Calu3 (cell line): ENCODE data around the gene LPIN1. TPM values are rescaled to one million over a fixed set of nuclear protein-coding genes. Genes with fewer than 3 reads are reported as not detected.

Source experiments
- BruUV-seq: library from RNA; stranded (reverse); fragments of 400-500 nt; replicated peaks from 2 replicates; lab custom pipeline; 2021; lab: Mats Ljungman, UMichigan
- CTCF ChIA-PET: fragments of 300-600 bp; sonication (Branson Sonifier 250); formaldehyde crosslinking; loops from one replicate; lab custom pipeline; 2022; ENCODE audit warnings: antibody characterized with exemption; lab: Charles Lee
- DNase-seq: peaks from one replicate; pipeline ENCODE4 v3.0.0; 2022
- H3K27ac Mint-ChIP-seq: one replicate; pipeline ENCODE4 v1.8.0; 2022; ENCODE audit warnings: mixed read lengths; ENCODE audit not compliant: unreplicated experiment
- H3K27me3 Mint-ChIP-seq: one replicate; pipeline ENCODE4 v1.8.0; 2022; ENCODE audit warnings: mixed read lengths; ENCODE audit not compliant: unreplicated experiment
- H3K36me3 Mint-ChIP-seq: one replicate; pipeline ENCODE4 v1.8.0; 2022; ENCODE audit warnings: mild to moderate bottlenecking, moderate library complexity, mixed read lengths; ENCODE audit not compliant: insufficient read depth, unreplicated experiment
- H3K4me1 Mint-ChIP-seq: one replicate; pipeline ENCODE4 v1.8.0; 2022; ENCODE audit warnings: mild to moderate bottlenecking, low read depth, mixed read lengths; ENCODE audit not compliant: unreplicated experiment
- H3K4me3 Mint-ChIP-seq: one replicate; pipeline ENCODE4 v1.8.0; 2022; ENCODE audit warnings: mild to moderate bottlenecking, low read depth, moderate library complexity, mixed read lengths; ENCODE audit not compliant: unreplicated experiment
- H3K9me3 Mint-ChIP-seq: one replicate; pipeline ENCODE4 v1.8.0; 2022; ENCODE audit warnings: low read depth, mixed read lengths; ENCODE audit not compliant: unreplicated experiment
- intact Hi-C: fragments of 100-400 bp; cut with micrococcal nuclease; formaldehyde crosslinking; loops from one replicate; pipeline ENCODE4 v1.10.0; 2022; ENCODE audit not compliant: unreplicated experiment
- total RNA-seq: library from RNA; stranded (reverse); gene quantifications from 2 replicates; pipeline ENCODE4 v1.2.3, GENCODE V29; 2022
- TF ChIP-seq, protein P1 (sequence below): fragments of 200-600 bp; IDR thresholded peaks from one replicate; pipeline ENCODE4 v1.8.0; 2022; ENCODE audit warnings: antibody characterized with exemption; ENCODE audit not compliant: unreplicated experiment

LPIN1 gene
- total RNA-seq, 1 experiment from 2014 or later = 53.5 TPM

DNA sequence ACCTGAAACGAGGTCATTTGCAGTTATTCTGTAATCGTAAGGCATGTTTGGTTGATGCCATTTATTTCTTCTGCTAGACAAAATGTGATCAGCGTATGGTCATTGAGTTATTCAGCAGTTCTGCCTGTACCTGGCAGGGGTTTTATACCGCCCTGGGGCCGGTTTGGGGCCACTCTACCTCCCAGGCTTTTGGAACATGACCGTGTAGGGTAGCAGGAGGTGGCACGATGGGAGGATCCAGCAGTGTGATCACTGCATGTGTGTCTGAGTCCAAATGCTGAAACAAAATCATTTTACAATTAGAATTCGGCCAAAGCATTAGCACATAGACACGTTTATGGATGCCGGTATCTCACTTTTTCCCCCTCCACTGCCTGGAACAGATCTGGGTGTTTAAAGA, 26.7 kb downstream of the LPIN1 start:
- no TSS peak for BruUV-seq
- intact Hi-C loops = loop anchor here (10.0 kb wide), 1 partner anchor 188 kb away; no protein-coding TSS in a partner anchor
- peaks cover 7% of the 10 kb centered on the region for H3K4me1 Mint-ChIP-seq

DNA sequence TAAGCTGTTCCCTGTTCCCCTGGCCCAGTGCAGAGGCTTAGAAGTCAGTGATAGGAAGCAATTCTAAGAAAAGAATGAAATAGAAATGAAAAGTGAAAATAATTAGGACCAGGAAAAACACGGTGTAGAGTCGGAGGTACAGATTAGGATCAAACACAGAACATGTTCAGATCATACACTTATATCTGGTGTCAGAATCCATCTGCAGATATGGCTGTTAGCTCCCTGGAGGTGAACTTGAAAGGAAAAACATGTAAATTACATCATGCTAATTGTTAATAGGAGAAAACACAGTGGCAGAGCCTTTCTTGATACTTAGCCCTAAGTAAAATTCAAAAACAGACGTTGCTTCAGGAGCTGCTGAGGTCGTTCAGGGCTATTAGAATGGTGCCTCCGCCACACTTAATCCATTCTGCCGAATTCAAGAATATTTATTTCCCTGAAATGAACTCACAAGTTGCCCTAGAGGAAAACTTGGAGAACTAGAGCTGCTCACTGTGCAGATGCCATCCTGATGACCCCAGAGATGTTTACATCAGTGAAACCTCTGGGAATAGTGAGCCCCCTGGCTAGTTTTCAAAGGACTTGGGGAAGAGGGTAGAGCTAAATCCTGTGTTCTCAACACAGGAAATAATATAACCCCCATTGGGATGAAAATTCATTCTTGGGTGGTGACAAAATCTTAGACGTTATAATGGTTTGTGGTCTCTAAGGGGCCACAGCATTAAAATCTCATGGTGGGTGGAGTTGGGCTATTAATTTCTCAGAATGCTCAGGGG, 27.5 kb downstream of the LPIN1 start:
- Mint-ChIP-seq H3K4me3 (no peak overlapping the region), H3K36me3 (peaks cover 24% of the 10 kb centered on the region), H3K4me1 (peaks cover 15% of the 10 kb centered on the region), H3K27ac (no peak overlapping the region), H3K9me3 (no peaks in the 10 kb centered on the region), H3K27me3 (no peaks in the 10 kb centered on the region)
- no peak for DNase-seq
- TF ChIP-seq, protein P1, sequence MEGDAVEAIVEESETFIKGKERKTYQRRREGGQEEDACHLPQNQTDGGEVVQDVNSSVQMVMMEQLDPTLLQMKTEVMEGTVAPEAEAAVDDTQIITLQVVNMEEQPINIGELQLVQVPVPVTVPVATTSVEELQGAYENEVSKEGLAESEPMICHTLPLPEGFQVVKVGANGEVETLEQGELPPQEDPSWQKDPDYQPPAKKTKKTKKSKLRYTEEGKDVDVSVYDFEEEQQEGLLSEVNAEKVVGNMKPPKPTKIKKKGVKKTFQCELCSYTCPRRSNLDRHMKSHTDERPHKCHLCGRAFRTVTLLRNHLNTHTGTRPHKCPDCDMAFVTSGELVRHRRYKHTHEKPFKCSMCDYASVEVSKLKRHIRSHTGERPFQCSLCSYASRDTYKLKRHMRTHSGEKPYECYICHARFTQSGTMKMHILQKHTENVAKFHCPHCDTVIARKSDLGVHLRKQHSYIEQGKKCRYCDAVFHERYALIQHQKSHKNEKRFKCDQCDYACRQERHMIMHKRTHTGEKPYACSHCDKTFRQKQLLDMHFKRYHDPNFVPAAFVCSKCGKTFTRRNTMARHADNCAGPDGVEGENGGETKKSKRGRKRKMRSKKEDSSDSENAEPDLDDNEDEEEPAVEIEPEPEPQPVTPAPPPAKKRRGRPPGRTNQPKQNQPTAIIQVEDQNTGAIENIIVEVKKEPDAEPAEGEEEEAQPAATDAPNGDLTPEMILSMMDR = no peak
- intact Hi-C loops = loop anchor here (10.0 kb wide), 1 partner anchor 189 kb away; no protein-coding TSS in a partner anchor
- CTCF ChIA-PET = interaction anchor here (0.6 to 1.0 kb wide), 3 partner anchors 13 to 501 kb away, joined by 3 to 4 read pairs (median 3); no protein-coding TSS in a partner anchor
- BruUV-seq = no TSS peak

More for the DNA sequence above, 26.7 kb downstream of the LPIN1 start:
- H3K27ac Mint-ChIP-seq = no peak overlapping the region
- CTCF ChIA-PET = no interaction called here
- DNase-seq = no peak
- TF ChIP-seq, protein P1 = no peak
- no peaks in the 10 kb centered on the region for H3K9me3 Mint-ChIP-seq
- peaks cover 29% of the 10 kb centered on the region for H3K36me3 Mint-ChIP-seq
- H3K27me3 Mint-ChIP-seq = no peaks in the 10 kb centered on the region
- no peak overlapping the region for H3K4me3 Mint-ChIP-seq

DNA sequence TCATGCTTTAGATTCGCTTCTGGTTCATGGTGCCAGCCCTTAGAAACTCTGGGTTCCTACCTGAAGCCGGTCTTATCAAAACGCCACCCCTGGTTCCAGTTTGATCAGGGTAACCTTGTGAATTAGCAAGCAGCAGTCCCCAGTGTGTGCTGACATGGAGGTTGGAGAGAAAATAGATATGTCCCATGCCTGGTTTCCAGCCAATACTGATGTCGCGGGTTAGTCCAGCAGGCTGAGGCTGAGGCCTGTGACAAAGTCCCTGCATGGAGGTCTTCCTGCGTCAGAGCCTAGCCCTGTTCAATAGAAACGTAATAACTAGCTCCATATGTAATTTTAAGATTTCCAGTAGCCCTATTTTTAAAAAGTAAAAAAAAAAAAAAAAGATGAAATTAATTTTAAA, 28.2 kb downstream of the LPIN1 start:
- Mint-ChIP-seq H3K4me1 (peaks cover 21% of the 10 kb centered on the region), H3K9me3 (no peaks in the 10 kb centered on the region)
- BruUV-seq = no TSS peak

GRCh38 chr2:11775384-11775783, 29.0 kb downstream of the LPIN1 start:
- CTCF ChIA-PET = interaction anchor here (0.8 to 1.0 kb wide), 3 partner anchors 14 to 37 kb away, joined by 3 read pairs; no protein-coding TSS in a partner anchor
- Mint-ChIP-seq H3K4me3 (no peak overlapping the region), H3K9me3 (no peaks in the 10 kb centered on the region), H3K36me3 (peaks cover 32% of the 10 kb centered on the region), H3K27ac (no peak overlapping the region), H3K4me1 (peaks cover 21% of the 10 kb centered on the region), H3K27me3 (no peaks in the 10 kb centered on the region)
- BruUV-seq = no TSS peak
- TF ChIP-seq, protein P1 = no peak
- intact Hi-C loops = loop anchor here (10.0 kb wide), 1 partner anchor 191 kb away; no protein-coding TSS in a partner anchor
- no peak for DNase-seq

More for the DNA sequence above, 28.2 kb downstream of the LPIN1 start:
- DNase-seq = no peak
- Mint-ChIP-seq H3K27ac (no peak overlapping the region), H3K27me3 (no peaks in the 10 kb centered on the region), H3K36me3 (peaks cover 30% of the 10 kb centered on the region), H3K4me3 (no peak overlapping the region)
- CTCF ChIA-PET = interaction anchor here (0.6 to 1.0 kb wide), 4 partner anchors 14 to 502 kb away, joined by 3 to 4 read pairs (median 3); no protein-coding TSS in a partner anchor
- TF ChIP-seq, protein P1 = no peak
- intact Hi-C loops = loop anchor here (10.0 kb wide), 1 partner anchor 190 kb away; no protein-coding TSS in a partner anchor
